B cell (primary cell): ENCODE measurements around the gene LRRC4C. TPM values are rescaled to one million over a fixed set of nuclear protein-coding genes. Genes with fewer than 3 reads are reported as not detected.

Source experiments
- ATAC-seq: fragments of 200-7000 bp; cut with Tn5 transposase; one replicate; pipeline ENCODE4 v1.10.0; 2021; ENCODE audit warnings: low read depth, mild to moderate bottlenecking, moderate number of reproducible peaks, moderate library complexity
- CTCF ChIA-PET: fragments of 350-600 bp; sonication (Branson Sonifier 250); formaldehyde crosslinking; loops from one replicate; lab custom pipeline; 2021; ENCODE audit warnings: antibody characterized with exemption, inconsistent platforms; lab: Charles Lee
- POLR2A ChIA-PET: fragments of 350-600 bp; sonication (Branson Sonifier 250); formaldehyde crosslinking; loops from one replicate; lab custom pipeline; 2021; ENCODE audit warnings: antibody characterized with exemption; lab: Charles Lee
- DNase-seq: peaks from one replicate; pipeline ENCODE4 v3.0.0; 2013
- H2AFZ ChIP-seq: 2 replicates; pipeline ENCODE4 v1.6.1; 2012; ENCODE audit warnings: mild to moderate bottlenecking, low read depth, low read length; ENCODE audit not compliant: insufficient read depth, poor library complexity, severe bottlenecking
- H3K27ac ChIP-seq, 2 donors: 1 replicate in 1 of 2; 2 replicates in 1 of 2; pipeline ENCODE4 v1.5.1; 2012 to 2013; ENCODE audit warnings: low read length in 2 of 2, mild to moderate bottlenecking in 2 of 2, moderate library complexity in 1 of 2
- H3K27me3 ChIP-seq, 4 experiments: fragments of 200-600 bp in 1 of 4; sonication (generic) in 1 of 4; replicated peaks in 1 of 4; 1 replicate in 2 of 4; 2 replicates in 2 of 4; pipeline versions ENCODE4 v1.6.1 to v1.7.0; 2013 to 2016; ENCODE audit warnings: low read length in 3 of 4, mild to moderate bottlenecking in 2 of 4, mixed read lengths in 1 of 4, moderate library complexity in 1 of 4; ENCODE audit not compliant: insufficient read depth in 4 of 4, control insufficient read depth in 3 of 4; ENCODE audit errors: control extremely low read depth in 1 of 4
- H3K36me3 ChIP-seq, 2 experiments: replicated peaks in 1 of 2; 1 replicate in 1 of 2; 2 replicates in 1 of 2; pipeline versions ENCODE4 v1.6.1 to v1.7.1; 2013; ENCODE audit warnings: low read length in 1 of 2; ENCODE audit not compliant: insufficient read depth in 2 of 2, control insufficient read depth in 1 of 2; ENCODE audit errors: control extremely low read depth in 1 of 2, extremely low read depth in 1 of 2
- H3K4me1 ChIP-seq, 2 donors: fragments of 200-600 bp in 1 of 2; sonication (generic) in 1 of 2; 1 replicate in 1 of 2; 2 replicates in 1 of 2; pipeline versions ENCODE4 v1.5.1 to v1.6.1; 2013 to 2017; ENCODE audit warnings: low read length in 2 of 2; ENCODE audit not compliant: control insufficient read depth in 2 of 2, insufficient read depth in 2 of 2
- H3K4me2 ChIP-seq: replicated peaks from 2 replicates; pipeline ENCODE3; 2012; ENCODE audit warnings: mild to moderate bottlenecking, low read depth, low read length; ENCODE audit not compliant: poor library complexity, severe bottlenecking
- H3K4me3 ChIP-seq, 5 experiments: fragments of 200-600 bp in 1 of 5; sonication (generic) in 1 of 5; 1 replicate in 3 of 5; 2 replicates in 2 of 5; pipeline versions ENCODE4 v1.5.1 to v1.7.0; 2011 to 2016; ENCODE audit warnings: low read length in 4 of 5, mild to moderate bottlenecking in 4 of 5, low read depth in 2 of 5, control low read depth in 1 of 5, moderate library complexity in 1 of 5; ENCODE audit not compliant: insufficient read depth in 1 of 5; ENCODE audit errors: control extremely low read depth in 1 of 5, extremely low read depth in 1 of 5
- H3K79me2 ChIP-seq: fragments of 200-600 bp; sonication (generic); one replicate; pipeline ENCODE4 v1.6.0; 2016; ENCODE audit warnings: low read length; ENCODE audit not compliant: control insufficient read depth, insufficient read depth
- H3K9ac ChIP-seq: fragments of 200-600 bp; sonication (generic); 2 replicates; pipeline ENCODE4 v1.6.1; 2017; ENCODE audit warnings: mild to moderate bottlenecking, low read length, moderate library complexity
- H3K9me3 ChIP-seq, 3 donors: one replicate each; pipeline versions ENCODE4 v1.6.1 to v1.7.1; 2013; ENCODE audit warnings: low read length in 2 of 3; ENCODE audit not compliant: control insufficient read depth in 2 of 3, insufficient read depth in 1 of 3; ENCODE audit errors: control extremely low read depth in 1 of 3
- H4K20me1 ChIP-seq: 2 replicates; pipeline ENCODE4 v1.6.0; 2012; ENCODE audit warnings: mild to moderate bottlenecking, low read length; ENCODE audit not compliant: insufficient read depth, control insufficient read depth, poor library complexity, severe bottlenecking
- H3K27ac Mint-ChIP-seq: one replicate; pipeline ENCODE4 v1.8.0; 2021; ENCODE audit warnings: mixed read lengths
- H3K27me3 Mint-ChIP-seq: one replicate; pipeline ENCODE4 v1.8.0; 2021; ENCODE audit warnings: mixed read lengths
- H3K4me1 Mint-ChIP-seq: one replicate; pipeline ENCODE4 v1.8.0; 2021; ENCODE audit warnings: mixed read lengths
- H3K4me3 Mint-ChIP-seq: one replicate; pipeline ENCODE4 v1.8.0; 2021; ENCODE audit warnings: mixed read lengths
- H3K9me3 Mint-ChIP-seq: one replicate; pipeline ENCODE4 v1.8.0; 2022; ENCODE audit warnings: mixed read lengths; ENCODE audit not compliant: insufficient read depth
- CTCF ChIP-seq: fragments of 200-600 bp; IDR thresholded peaks from one replicate; pipeline ENCODE4 v1.8.0; 2022; ENCODE audit warnings: antibody characterized with exemption, mild to moderate bottlenecking
- EZH2 ChIP-seq: IDR thresholded peaks from 2 replicates; pipeline ENCODE4 v1.6.1; 2012; ENCODE audit warnings: borderline replicate concordance, low read depth, mild to moderate bottlenecking, moderate library complexity, low read length; ENCODE audit not compliant: insufficient read depth, poor library complexity, severe bottlenecking
- WGBS: methylation state at CpG from one replicate; pipeline ENCODE4 v1.1.5; 2013; ENCODE audit warnings: missing lambda C conversion rate; ENCODE audit not compliant: insufficient coverage; 5-methylcytosine and 5-hydroxymethylcytosine counted together
- intact Hi-C: fragments of 100-400 bp; cut with micrococcal nuclease; formaldehyde crosslinking; loops from one replicate; pipeline ENCODE4 v1.10.0; 2022
- polyA plus RNA-seq: library from polyadenylated mRNA; depleted of rRNA; stranded (reverse); fragments of >200 nt; gene quantifications from 2 replicates; pipeline ENCODE4 v1.2.3, GENCODE V29; 2012
- total RNA-seq, 2 donors: library from RNA; stranded (reverse); fragments of 120-200 nt in 1 of 2; gene quantifications; 1 replicate in 1 of 2; 2 replicates in 1 of 2; pipeline versions ENCODE4 v1.2.3 to v1.2.4, GENCODE V29; 2013 to 2022

LRRC4C gene
- total and polyA plus RNA-seq, 2 donors (not counting 1 experiment from before 2014, with no cell fraction given): 0.57 TPM; not detected in 1

GRCh38 chr11:40573254-40573891 lies 886.1 kb downstream of the LRRC4C start:
- peaks cover under 1% of the 10 kb centered on the region for H3K9me3 Mint-ChIP-seq
- no peaks in the 10 kb centered on the region for H3K36me3 ChIP-seq
- H3K4me1 ChIP-seq: no peaks in the 10 kb centered on the region
- TF ChIP-seq CTCF (no peak), EZH2 (no peak)
- no peak overlapping the region for H3K4me3 Mint-ChIP-seq
- no peaks in the 10 kb centered on the region for H3K27me3 ChIP-seq
- H3K79me2 ChIP-seq: no peaks in the 10 kb centered on the region
- no peak overlapping the region for H3K27ac ChIP-seq
- no peak overlapping the region for H3K4me2 ChIP-seq
- H3K9ac ChIP-seq: no peak overlapping the region
- no CpG with 5 or more reads among the region's 1 CpG for WGBS
- DNase-seq (no peak), ATAC-seq (no peak)
- no peaks in the 10 kb centered on the region for H3K9me3 ChIP-seq
- ChIA-PET CTCF (no interaction called here), POLR2A (no interaction called here)
- H2AFZ ChIP-seq: no peak overlapping the region
- no peaks in the 10 kb centered on the region for H3K27me3 Mint-ChIP-seq
- H3K27ac Mint-ChIP-seq: no peak overlapping the region
- H3K4me1 Mint-ChIP-seq: no peaks in the 10 kb centered on the region
- H4K20me1 ChIP-seq: no peaks in the 10 kb centered on the region
- H3K4me3 ChIP-seq: no peak overlapping the region
- intact Hi-C loops: no loop called here

- H3K4me1 Mint-ChIP-seq: no peaks in the 10 kb centered on the region
These were observed 889.4 kb downstream of the LRRC4C start for GRCh38 chr11:40569947-40570531.

More at GRCh38 chr11:40569947-40570531, 889.4 kb downstream of the LRRC4C start:
- no peak for TF ChIP-seq EZH2
- TF ChIP-seq CTCF: no peak
- 86% methylated on average over 1 of the region's 1 CpG for WGBS
- ChIA-PET CTCF (no interaction called here), POLR2A (no interaction called here)
- Histone ChIP-seq H3K4me2 (no peak overlapping the region), H3K27ac (no peak overlapping the region), H3K9me3 (peaks cover 0 to 3% (median 0%) of the 10 kb centered on the region in 3 donors), H2AFZ (no peak overlapping the region), H3K9ac (no peak overlapping the region), H3K79me2 (no peaks in the 10 kb centered on the region), H4K20me1 (no peaks in the 10 kb centered on the region), H3K4me3 (no peak overlapping the region), H3K4me1 (no peaks in the 10 kb centered on the region), H3K36me3 (no peaks in the 10 kb centered on the region), H3K27me3 (no peaks in the 10 kb centered on the region)
- intact Hi-C loops: no loop called here
- Mint-ChIP-seq H3K4me3 (no peak overlapping the region), H3K27ac (no peak overlapping the region), H3K27me3 (no peaks in the 10 kb centered on the region), H3K9me3 (no peaks in the 10 kb centered on the region)
- DNase-seq (no peak), ATAC-seq (no peak)
